ENCODE measurements around the gene SRL.

GRCh38 chr16:4192206-4192605, 49.7 kb downstream of the SRL start:
- TF ChIP-seq TEAD4 (IDR thresholded peaks at IDR 0.05; ENCODE audit: low read depth, low read length), result no peak
- no peak for TF ChIP-seq CTCF (IDR thresholded peaks at IDR 0.05; ENCODE audit: control extremely low read depth in 1 of 3, insufficient read depth in 1 of 3, low read depth in 1 of 3, low read length in 3 of 3)
- no peak for TF ChIP-seq POLR2A (IDR thresholded peaks at IDR 0.05; ENCODE audit: control extremely low read depth in 1 of 2, low read depth in 2 of 2, low read length in 2 of 2)
- no peak for TF ChIP-seq TAF7 (optimal IDR thresholded peaks at IDR 0.05; ENCODE audit: borderline replicate concordance, low read depth, low read length)
- no peak for TF ChIP-seq HDAC6 (IDR thresholded peaks at IDR 0.05; ENCODE audit: low read depth, low read length)
- no peak for TF ChIP-seq TAF1 (IDR thresholded peaks at IDR 0.05; ENCODE audit: low read depth, low read length)
- no peak for TF ChIP-seq CEBPB (IDR thresholded peaks at IDR 0.05; ENCODE audit: low read depth, low read length)
- no peak for TF ChIP-seq EGR1 (IDR thresholded peaks at IDR 0.05; ENCODE audit: borderline replicate concordance, low read depth, low read length)

Measured in H1 (cell line).